Neuronal stem cell (in vitro differentiated cells): ENCODE measurements around the gene GREB1.
"Not testable (repeated sequence)": the region's sequence is repeated elsewhere in the genome, so short reads cannot be mapped to it uniquely, and the experiment has no call there.

Source experiments
- DNase-seq: peaks from one replicate; pipeline ENCODE4 v3.0.0-alpha.2; 2013; ENCODE audit warnings: low spot score
- H2AFZ ChIP-seq: one replicate; pipeline ENCODE4 v1.6.1; 2013; ENCODE audit warnings: mild to moderate bottlenecking, low read length, inconsistent platforms
- H2AK5ac ChIP-seq: 2 replicates; pipeline ENCODE4 v1.6.1; 2013; ENCODE audit warnings: low read depth, mild to moderate bottlenecking, inconsistent platforms, low read length, moderate library complexity, mixed read lengths
- H2BK120ac ChIP-seq: 2 replicates; pipeline ENCODE4 v1.6.1; 2013; ENCODE audit warnings: low read depth, mild to moderate bottlenecking, inconsistent platforms, low read length, moderate library complexity, mixed read lengths
- H2BK12ac ChIP-seq: one replicate; pipeline ENCODE4 v1.6.1; 2013; ENCODE audit warnings: low read length, inconsistent platforms
- H2BK15ac ChIP-seq: 2 replicates; pipeline ENCODE4 v1.6.1; 2013; ENCODE audit warnings: mild to moderate bottlenecking, low read length, inconsistent platforms, mixed read lengths
- H2BK5ac ChIP-seq: one replicate; pipeline ENCODE4 v1.6.1; 2013; ENCODE audit warnings: inconsistent platforms, mild to moderate bottlenecking, low read length, moderate library complexity
- H3K14ac ChIP-seq: one replicate; pipeline ENCODE4 v1.6.1; 2013; ENCODE audit warnings: low read length, inconsistent platforms
- H3K18ac ChIP-seq: 2 replicates; pipeline ENCODE4 v1.6.1; 2013; ENCODE audit warnings: low read length, inconsistent platforms
- H3K23ac ChIP-seq: 2 replicates; pipeline ENCODE4 v1.6.1; 2013; ENCODE audit warnings: low read depth, mild to moderate bottlenecking, mixed read lengths, low read length, inconsistent platforms; ENCODE audit not compliant: poor library complexity
- H3K27ac ChIP-seq: replicated peaks from 3 replicates; pipeline ENCODE4 v1.5.1; 2013; ENCODE audit warnings: low read length, inconsistent platforms
- H3K27me3 ChIP-seq, 3 experiments: 2 replicates each; pipeline ENCODE4 v1.6.1; 2013; ENCODE audit warnings: low read length in 3 of 3, mild to moderate bottlenecking in 2 of 3, inconsistent platforms in 1 of 3, low read depth in 1 of 3, mixed read lengths in 1 of 3, moderate library complexity in 1 of 3; ENCODE audit not compliant: control insufficient read depth in 3 of 3, insufficient read depth in 3 of 3
- H3K36me3 ChIP-seq, 2 donors: replicated peaks in 1 of 2; 2 replicates each; pipeline ENCODE4 v1.6.1; 2013; ENCODE audit warnings: low read length in 2 of 2; ENCODE audit not compliant: control insufficient read depth in 2 of 2, insufficient read depth in 2 of 2
- H3K4ac ChIP-seq: 2 replicates; pipeline ENCODE4 v1.6.1; 2013; ENCODE audit warnings: inconsistent platforms, mild to moderate bottlenecking, low read length, moderate library complexity
- H3K4me1 ChIP-seq, 2 donors: 1 replicate in 1 of 2; 2 replicates in 1 of 2; pipeline ENCODE4 v1.6.1; 2013; ENCODE audit warnings: low read length in 2 of 2, low read depth in 1 of 2; ENCODE audit not compliant: control insufficient read depth in 2 of 2, insufficient read depth in 1 of 2
- H3K4me2 ChIP-seq: one replicate; pipeline ENCODE4 v1.6.1; 2013; ENCODE audit warnings: mild to moderate bottlenecking, low read length, inconsistent platforms; ENCODE audit not compliant: insufficient read depth, poor library complexity, severe bottlenecking
- H3K4me3 ChIP-seq, 2 donors: 2 replicates each; pipeline ENCODE4 v1.5.1; 2013; ENCODE audit warnings: low read length in 2 of 2, mild to moderate bottlenecking in 2 of 2, inconsistent platforms in 1 of 2, moderate library complexity in 1 of 2
- H3K79me1 ChIP-seq: one replicate; pipeline ENCODE4 v1.6.1; 2013; ENCODE audit warnings: low read depth, mild to moderate bottlenecking, inconsistent platforms, low read length, moderate library complexity
- H3K9ac ChIP-seq: one replicate; pipeline ENCODE4 v1.6.1; 2013; ENCODE audit warnings: mild to moderate bottlenecking, low read depth, low read length, inconsistent platforms; ENCODE audit not compliant: poor library complexity
- H3K9me3 ChIP-seq, 2 donors: replicated peaks in 1 of 2; 2 replicates each; pipeline versions ENCODE3 to v1.6.1; 2013; ENCODE audit warnings: low read length in 2 of 2, mild to moderate bottlenecking in 2 of 2, inconsistent platforms in 1 of 2, low read depth in 1 of 2, mixed read lengths in 1 of 2, moderate library complexity in 1 of 2; ENCODE audit not compliant: control insufficient read depth in 2 of 2, insufficient read depth in 1 of 2
- H4K8ac ChIP-seq: one replicate; pipeline ENCODE4 v1.6.1; 2013; ENCODE audit warnings: low read depth, mild to moderate bottlenecking, inconsistent platforms, low read length, moderate library complexity
- H4K91ac ChIP-seq: one replicate; pipeline ENCODE4 v1.6.1; 2013; ENCODE audit warnings: low read length, low read depth, mild to moderate bottlenecking, inconsistent platforms; ENCODE audit not compliant: poor library complexity
- WGBS, 2 donors: extraction: QIAGEN DNeasy Blood & Tissue Kit; methylation state at CpG; one replicate each; pipeline ENCODE4 v1.1.7; 2013; ENCODE audit warnings: missing lambda C conversion rate in 2 of 2, mixed read lengths in 1 of 2; ENCODE audit not compliant: insufficient read length in 2 of 2, insufficient replicate concordance in 1 of 2; ENCODE audit errors: extremely low coverage in 2 of 2; 5-methylcytosine and 5-hydroxymethylcytosine counted together

Gene GREB1

DNA sequence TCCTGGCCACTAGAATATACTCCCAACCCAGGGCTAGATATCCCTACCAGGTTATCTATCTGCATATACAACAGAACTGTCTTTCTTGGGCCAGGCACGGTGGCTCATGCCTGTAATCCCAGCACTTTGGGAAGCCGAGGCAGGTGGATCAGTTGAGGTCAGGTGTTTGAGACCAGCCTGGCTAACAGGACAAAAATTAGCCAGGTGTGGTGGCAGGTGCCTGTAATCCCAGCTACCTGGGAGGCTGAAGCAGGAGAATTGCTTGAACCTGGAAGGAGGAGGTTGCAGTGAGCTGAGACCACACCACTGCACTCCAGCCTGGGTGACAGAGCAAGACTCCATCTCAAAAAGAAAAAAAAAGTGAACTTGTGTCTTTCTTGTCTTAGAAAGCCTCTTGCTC, 126.6 kb downstream of the GREB1 start:
- H3K79me1 ChIP-seq, H2BK120ac ChIP-seq, H2BK5ac ChIP-seq, H4K8ac ChIP-seq, H3K36me3 ChIP-seq, H3K27ac ChIP-seq, DNase-seq, H3K9ac ChIP-seq, H3K4me3 ChIP-seq, H2AK5ac ChIP-seq, H3K23ac ChIP-seq, H3K14ac ChIP-seq, H3K4me1 ChIP-seq, H4K91ac ChIP-seq, H3K4me2 ChIP-seq, H2AFZ ChIP-seq, H2BK15ac ChIP-seq, H3K4ac ChIP-seq, H3K18ac ChIP-seq, H3K27me3 ChIP-seq, H2BK12ac ChIP-seq: not testable (repeated sequence)
- peaks cover 6 to 11% of the 10 kb centered on the region in 2 donors for H3K9me3 ChIP-seq
- WGBS, 2 donors: no CpG with 5 or more reads among the region's 2 CpGs

DNA sequence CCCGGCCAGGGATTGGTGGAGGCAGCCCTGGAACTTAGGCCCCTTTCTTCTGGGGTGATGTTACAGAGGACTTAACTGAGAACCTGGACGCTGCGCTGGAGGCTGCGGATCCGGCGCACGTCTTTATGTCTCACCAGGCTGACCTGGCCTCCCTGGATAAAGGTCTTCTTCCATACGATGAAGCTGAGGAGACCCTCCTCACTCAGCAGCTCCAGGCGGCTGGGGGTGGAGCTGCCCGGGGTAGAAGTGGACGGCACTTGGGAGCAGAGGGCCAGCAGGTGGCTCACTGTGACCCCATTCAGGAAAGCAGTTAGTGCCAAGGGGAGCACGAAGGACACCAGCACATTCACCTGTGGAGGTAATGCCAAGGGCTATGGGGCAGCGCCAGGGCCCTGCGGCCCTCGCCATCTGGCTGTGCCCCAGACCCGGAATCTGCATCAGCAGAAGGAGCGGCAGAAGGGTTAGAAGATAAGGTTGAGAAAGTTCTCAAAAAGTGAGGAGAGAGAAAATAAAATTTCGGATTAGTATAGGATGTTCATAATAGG, 128.1 kb downstream of the GREB1 start:
- H3K4me1 ChIP-seq: no peaks in the 10 kb centered on the region
- no peak for DNase-seq
- 100% methylated on average over 1 to 2 of the region's 18 CpGs for WGBS, 2 donors

DNA sequence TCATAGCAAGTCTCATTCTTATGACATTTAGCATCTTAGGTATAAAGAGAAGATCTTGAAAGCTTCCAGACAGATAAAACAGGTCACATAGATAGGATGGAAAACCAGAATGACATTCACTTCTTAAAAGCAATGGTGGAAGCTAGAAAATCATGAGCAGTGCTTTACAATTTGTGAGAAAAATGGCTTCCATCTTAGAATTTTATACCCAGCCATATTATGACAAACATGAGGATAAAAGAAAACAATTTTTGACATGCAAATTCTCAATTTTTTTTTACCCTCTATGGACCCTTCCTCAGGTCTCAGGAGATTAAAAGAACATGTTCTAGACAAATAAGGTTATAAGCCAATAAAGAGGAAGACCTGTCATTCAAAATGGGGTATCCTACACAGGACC, 129.0 kb downstream of the GREB1 start:
- no peak overlapping the region for H3K4ac ChIP-seq
- no peak overlapping the region for H4K8ac ChIP-seq
- H3K4me2 ChIP-seq: no peak overlapping the region
- no peak overlapping the region for H2BK15ac ChIP-seq
- H3K23ac ChIP-seq: no peak overlapping the region
- no peak overlapping the region for H4K91ac ChIP-seq
- H3K14ac ChIP-seq: no peak overlapping the region
- no peak overlapping the region for H3K18ac ChIP-seq
- no peak overlapping the region for H2AFZ ChIP-seq
- H2AK5ac ChIP-seq: no peak overlapping the region
- no peak for DNase-seq
- H3K9ac ChIP-seq: no peak overlapping the region
- peaks cover 4 to 11% of the 10 kb centered on the region in 2 donors for H3K9me3 ChIP-seq
- H3K36me3 ChIP-seq: no peaks in the 10 kb centered on the region
- no peak overlapping the region for H2BK12ac ChIP-seq
- H3K79me1 ChIP-seq: no peaks in the 10 kb centered on the region
- H3K4me3 ChIP-seq: no peak overlapping the region
- H3K4me1 ChIP-seq: no peaks in the 10 kb centered on the region
- peaks cover 0 to 13% (median 2%) of the 10 kb centered on the region in 3 experiments for H3K27me3 ChIP-seq
- H2BK5ac ChIP-seq: no peak overlapping the region
- H2BK120ac ChIP-seq: no peak overlapping the region
- no peak overlapping the region for H3K27ac ChIP-seq

More for the DNA sequence above, 128.1 kb downstream of the GREB1 start:
- no peaks in the 10 kb centered on the region for H3K79me1 ChIP-seq
- no peak overlapping the region for H4K8ac ChIP-seq
- no peak overlapping the region for H2BK12ac ChIP-seq
- H2BK5ac ChIP-seq: no peak overlapping the region
- H4K91ac ChIP-seq: no peak overlapping the region
- no peak overlapping the region for H2AFZ ChIP-seq
- no peak overlapping the region for H3K4ac ChIP-seq
- H3K23ac ChIP-seq: peak overlapping the region; percentile 81
- no peak overlapping the region for H3K4me3 ChIP-seq
- H3K18ac ChIP-seq: no peak overlapping the region
- H3K36me3 ChIP-seq: no peaks in the 10 kb centered on the region
- H3K9ac ChIP-seq: no peak overlapping the region
- H3K14ac ChIP-seq: no peak overlapping the region
- H2BK15ac ChIP-seq: no peak overlapping the region
- no peak overlapping the region for H3K27ac ChIP-seq
- no peak overlapping the region for H2BK120ac ChIP-seq
- peaks cover 6 to 11% of the 10 kb centered on the region in 2 donors for H3K9me3 ChIP-seq
- peaks cover 0 to 7% (median 0%) of the 10 kb centered on the region in 3 experiments for H3K27me3 ChIP-seq
- no peak overlapping the region for H2AK5ac ChIP-seq
- H3K4me2 ChIP-seq: no peak overlapping the region

DNA sequence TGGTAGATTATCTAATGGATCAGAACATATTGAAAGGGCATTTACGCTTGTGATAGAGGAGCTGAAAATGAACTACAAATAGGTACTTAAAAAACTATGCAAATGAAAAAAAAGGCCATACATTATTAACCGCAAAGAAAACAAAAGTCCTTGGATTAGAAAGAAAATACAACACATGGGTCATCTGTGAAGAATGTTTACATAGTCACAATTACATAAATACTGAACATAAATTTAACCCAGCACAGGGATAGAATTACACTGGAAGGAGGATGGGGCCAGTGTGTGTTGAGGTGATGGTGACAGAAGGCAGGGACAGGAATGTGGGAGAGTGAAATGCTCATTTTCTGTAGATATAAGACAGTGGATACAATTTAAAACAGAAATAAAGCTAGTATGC, 129.6 kb downstream of the GREB1 start:
- no peak for DNase-seq
- no peaks in the 10 kb centered on the region for H3K4me1 ChIP-seq
- no peak overlapping the region for H3K4me2 ChIP-seq
- no peak overlapping the region for H2BK15ac ChIP-seq
- no peaks in the 10 kb centered on the region for H3K79me1 ChIP-seq
- H2BK5ac ChIP-seq: no peak overlapping the region
- H3K27me3 ChIP-seq: peaks cover 0 to 17% (median 2%) of the 10 kb centered on the region in 3 experiments
- WGBS, 2 donors: no CpG with 5 or more reads among the region's 2 CpGs
- H3K9me3 ChIP-seq: peaks cover 4 to 11% of the 10 kb centered on the region in 2 donors
- H3K9ac ChIP-seq: no peak overlapping the region
- H2AFZ ChIP-seq: no peak overlapping the region
- no peak overlapping the region for H4K8ac ChIP-seq
- no peak overlapping the region for H3K4me3 ChIP-seq
- H4K91ac ChIP-seq: no peak overlapping the region
- no peak overlapping the region for H3K18ac ChIP-seq
- no peak overlapping the region for H2AK5ac ChIP-seq
- H3K4ac ChIP-seq: no peak overlapping the region
- H3K14ac ChIP-seq: no peak overlapping the region
- no peak overlapping the region for H3K23ac ChIP-seq
- no peak overlapping the region for H2BK12ac ChIP-seq
- H3K27ac ChIP-seq: no peak overlapping the region
- no peaks in the 10 kb centered on the region for H3K36me3 ChIP-seq
- H2BK120ac ChIP-seq: no peak overlapping the region
